Astrocyte of the spinal cord (primary cell): ENCODE measurements around the gene BICDL1.

Source experiments
- DNase-seq: peaks from one replicate; pipeline ENCODE4 v3.0.0; 2011; ENCODE audit warnings: low read depth, low spot score
- H3K4me3 ChIP-seq: 2 replicates; pipeline ENCODE4 v1.5.1; 2011; ENCODE audit warnings: low read depth, mild to moderate bottlenecking, low read length, moderate library complexity
- CTCF ChIP-seq: IDR thresholded peaks from 2 replicates; pipeline ENCODE4 v1.5.1; 2012; ENCODE audit warnings: low read depth, mild to moderate bottlenecking, low read length, inconsistent platforms
- in situ Hi-C: cut with HindIII; loops from 2 replicates; pipeline ENCODE4 v1.10.0; 2017; ENCODE audit warnings: low sequenced_read_pairs

The BICDL1 gene

GRCh38 chr12:120132863-120133385 is 143.9 kb downstream of the BICDL1 start:
- no peak overlapping the region for H3K4me3 ChIP-seq
- in situ Hi-C loops, result no loop called here
- DNase-seq, result no peak
- no peak for TF ChIP-seq CTCF

- no peak for TF ChIP-seq CTCF
- in situ Hi-C loops, result no loop called here
- no peak for DNase-seq
- H3K4me3 ChIP-seq, result no peak overlapping the region
Observed at GRCh38 chr12:120134307-120134980, 145.4 kb downstream of the BICDL1 start.

GRCh38 chr12:120136093-120136770 is 147.2 kb downstream of the BICDL1 start:
- no peak for TF ChIP-seq CTCF
- in situ Hi-C loops, result no loop called here
- no peak for DNase-seq
- H3K4me3 ChIP-seq, result no peak overlapping the region

- TF ChIP-seq CTCF, result no peak
- in situ Hi-C loops, result no loop called here
- H3K4me3 ChIP-seq, result no peak overlapping the region
- DNase-seq, result no peak
Observed at GRCh38 chr12:120137833-120138232, 148.8 kb downstream of the BICDL1 start.

- no peak for DNase-seq
- no peak for TF ChIP-seq CTCF
- in situ Hi-C loops, result no loop called here
- H3K4me3 ChIP-seq, result no peak overlapping the region
Observed at GRCh38 chr12:120138366-120138765, 149.3 kb downstream of the BICDL1 start.

GRCh38 chr12:120139958-120140357 is 150.9 kb downstream of the BICDL1 start:
- no peak for DNase-seq
- no peak for TF ChIP-seq CTCF
- H3K4me3 ChIP-seq, result no peak overlapping the region
- in situ Hi-C loops, result no loop called here
